Stimulated activated memory B cell treated with anti-CD40 and anti-IgM and Interleukin-4, amounts not matched to agents 10 μg/mL and 1 μg/mL and 100 μg/mL, for 72 hours (primary cell): Measurements from ENCODE around the gene CYP27C1.
A peak's percentile ranks its signal among the peaks of the same experiment; 100 is the strongest.

Source experiments
- ATAC-seq: fragments of 150-1000 bp; cut with Tn5 transposase; 2 replicates; pipeline ENCODE4 v1.10.0; 2021
- H3K27ac Mint-ChIP-seq: one replicate; pipeline ENCODE4 v1.8.0; 2022; ENCODE audit warnings: mild to moderate bottlenecking, mixed read lengths
- H3K27me3 Mint-ChIP-seq: one replicate; pipeline ENCODE4 v1.8.0; 2022; ENCODE audit warnings: mixed read lengths
- H3K36me3 Mint-ChIP-seq: one replicate; pipeline ENCODE4 v1.8.0; 2022; ENCODE audit warnings: mixed read lengths
- H3K4me1 Mint-ChIP-seq: one replicate; pipeline ENCODE4 v1.8.0; 2022; ENCODE audit warnings: mixed read lengths
- H3K4me3 Mint-ChIP-seq: one replicate; pipeline ENCODE4 v1.8.0; 2022; ENCODE audit warnings: mild to moderate bottlenecking, moderate library complexity, mixed read lengths
- H3K9me3 Mint-ChIP-seq: one replicate; pipeline ENCODE4 v1.8.0; 2022; ENCODE audit warnings: mixed read lengths

Gene CYP27C1

GRCh38 chr2:127159543-127159942 lies 60.6 kb downstream of the CYP27C1 start:
- peaks cover 35% of the 10 kb centered on the region for H3K4me1 Mint-ChIP-seq

DNA sequence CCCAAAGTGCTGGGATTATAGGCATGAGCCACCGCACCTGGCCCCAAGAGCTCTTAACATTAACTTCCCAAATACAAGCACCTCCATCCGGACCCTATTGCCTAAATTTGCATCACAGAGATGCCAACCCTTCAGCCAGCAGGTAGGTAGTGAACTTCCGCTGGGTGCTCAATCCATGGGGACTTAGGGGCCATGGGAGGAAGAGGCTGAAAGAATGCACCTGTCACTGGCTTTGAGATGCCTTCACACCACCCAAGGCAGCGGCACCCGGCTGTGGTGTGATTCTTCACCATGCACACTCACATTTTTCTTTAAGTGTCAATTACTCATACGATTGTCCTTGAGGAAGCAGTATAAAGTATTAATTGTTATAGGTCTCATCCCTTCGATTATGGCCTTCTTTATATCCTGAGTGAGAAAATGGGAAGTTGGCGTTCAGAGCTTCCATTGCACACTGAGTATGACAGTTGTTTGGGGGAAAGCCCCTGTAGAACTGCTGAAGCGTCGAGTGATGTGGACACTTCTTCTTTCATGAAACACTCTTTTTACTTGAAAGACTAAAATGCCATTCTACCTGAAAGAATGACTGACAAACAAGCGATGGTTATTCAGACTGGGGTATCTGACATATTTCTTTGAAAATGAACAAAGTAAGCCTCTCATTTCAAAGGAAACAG lies 61.3 kb downstream of the CYP27C1 start:
- no peaks in the 10 kb centered on the region for H3K27me3 Mint-ChIP-seq
- H3K36me3 Mint-ChIP-seq: no peaks in the 10 kb centered on the region
- peak overlapping the region; percentile 61 for H3K27ac Mint-ChIP-seq
- H3K4me1 Mint-ChIP-seq: peaks cover 35% of the 10 kb centered on the region
- H3K4me3 Mint-ChIP-seq: no peak overlapping the region
- no peaks in the 10 kb centered on the region for H3K9me3 Mint-ChIP-seq
- ATAC-seq: peak; percentile 89

More at GRCh38 chr2:127159543-127159942, 60.6 kb downstream of the CYP27C1 start:
- H3K9me3 Mint-ChIP-seq: no peaks in the 10 kb centered on the region
- peak overlapping the region; percentile 61 for H3K27ac Mint-ChIP-seq
- no peaks in the 10 kb centered on the region for H3K36me3 Mint-ChIP-seq
- H3K27me3 Mint-ChIP-seq: no peaks in the 10 kb centered on the region
- no peak for ATAC-seq
- no peak overlapping the region for H3K4me3 Mint-ChIP-seq

DNA sequence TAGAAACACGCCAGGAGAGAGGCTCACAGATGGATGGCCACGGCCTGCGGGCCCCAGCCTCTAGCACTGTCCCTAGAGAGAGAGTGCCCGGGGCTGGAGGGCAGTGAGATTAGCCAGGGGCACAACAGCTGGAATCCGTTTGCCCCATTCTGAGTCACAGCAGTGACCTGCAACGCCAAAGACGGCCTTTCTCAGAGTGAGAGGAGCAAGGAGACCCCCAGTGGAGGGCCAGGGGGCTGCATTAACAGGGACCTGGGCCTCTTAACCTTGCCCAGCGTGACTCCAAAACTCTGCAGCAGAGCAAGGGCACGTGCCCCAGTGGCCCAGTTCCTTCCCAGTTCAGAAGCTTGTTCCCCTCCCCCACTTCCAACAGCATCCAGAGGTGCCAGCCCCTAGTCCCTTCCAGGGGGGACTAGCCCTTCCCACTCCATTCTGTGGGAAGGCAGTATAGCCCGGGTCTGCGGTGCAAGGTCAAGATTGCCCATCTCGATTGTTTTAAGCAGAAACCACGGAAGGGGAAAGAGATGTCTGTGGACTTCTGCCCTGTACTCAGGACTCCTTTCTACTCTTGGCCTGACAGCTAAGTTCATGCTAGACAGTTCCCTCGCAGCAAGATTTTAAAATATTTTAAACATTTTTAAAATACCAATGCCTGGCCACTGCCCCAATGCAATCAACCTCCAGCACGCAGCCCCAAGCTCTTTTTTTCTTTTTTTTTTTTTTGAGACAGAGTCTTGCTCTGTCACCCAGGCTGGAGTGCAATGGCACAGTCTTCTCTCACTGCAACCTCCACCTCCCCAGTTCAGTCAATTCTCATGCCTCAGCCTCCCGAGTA lies 62.2 kb downstream of the CYP27C1 start:
- no peaks in the 10 kb centered on the region for H3K9me3 Mint-ChIP-seq
- H3K36me3 Mint-ChIP-seq: no peaks in the 10 kb centered on the region
- H3K4me3 Mint-ChIP-seq: no peak overlapping the region

DNA sequence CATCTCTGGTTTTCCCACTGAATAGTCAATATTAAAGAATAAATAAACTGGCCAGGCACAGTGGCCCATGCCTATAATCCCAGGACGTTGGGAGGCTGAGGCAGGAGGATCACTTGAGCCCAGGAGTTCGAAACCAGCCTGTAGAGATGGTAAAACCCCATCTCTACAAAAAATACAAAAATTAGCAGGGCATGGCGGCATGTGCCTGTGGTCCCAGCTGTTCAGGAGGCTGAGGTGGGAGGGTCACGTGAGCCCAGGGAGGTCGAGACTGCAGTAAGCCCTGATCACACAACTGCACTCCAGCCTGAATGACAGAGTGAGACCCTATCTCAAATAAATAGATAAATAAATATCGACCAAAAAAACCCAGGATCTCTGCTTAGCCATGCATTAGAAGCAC lies 63.0 kb downstream of the CYP27C1 start:
- no peak for ATAC-seq
- H3K27me3 Mint-ChIP-seq: no peaks in the 10 kb centered on the region
- H3K36me3 Mint-ChIP-seq: no peaks in the 10 kb centered on the region
- H3K4me3 Mint-ChIP-seq: no peak overlapping the region
- no peaks in the 10 kb centered on the region for H3K9me3 Mint-ChIP-seq
- H3K4me1 Mint-ChIP-seq: peaks cover 35% of the 10 kb centered on the region
- H3K27ac Mint-ChIP-seq: peak overlapping the region; percentile 37

More for the DNA sequence above, 62.2 kb downstream of the CYP27C1 start:
- Mint-ChIP-seq H3K4me1 (peaks cover 35% of the 10 kb centered on the region), H3K27ac (peak overlapping the region; percentile 61), H3K27me3 (no peaks in the 10 kb centered on the region)
- ATAC-seq: no peak

GRCh38 chr2:127155947-127156346 lies 64.2 kb downstream of the CYP27C1 start:
- Mint-ChIP-seq H3K4me3 (no peak overlapping the region), H3K4me1 (peaks cover 27% of the 10 kb centered on the region), H3K27ac (no peak overlapping the region)

DNA sequence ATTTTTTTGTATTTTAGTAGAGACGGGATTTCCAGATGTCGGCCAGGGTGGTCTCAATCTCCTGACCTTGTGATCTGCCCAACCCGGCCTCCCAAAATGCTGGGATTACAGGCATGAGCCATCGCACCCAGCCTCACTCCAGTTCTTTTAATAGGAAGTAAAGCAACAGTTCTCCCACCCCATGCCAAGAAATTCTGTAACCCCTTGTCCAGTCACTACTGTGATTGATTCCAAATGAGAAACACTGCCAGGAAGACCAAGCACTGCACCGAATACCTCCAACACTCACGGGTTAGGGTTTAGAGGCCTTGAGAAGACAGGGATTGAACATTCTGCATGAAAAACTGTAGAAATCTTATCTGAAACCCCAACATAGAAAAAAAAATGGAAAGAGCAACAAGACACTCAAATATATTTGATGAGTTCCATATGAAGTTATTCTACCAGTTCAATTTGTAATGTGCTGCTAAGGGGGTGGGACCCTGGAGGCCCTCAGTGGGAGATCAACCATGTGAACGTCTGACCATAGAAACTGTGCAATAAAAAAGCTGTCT lies 65.0 kb downstream of the CYP27C1 start:
- no peaks in the 10 kb centered on the region for H3K36me3 Mint-ChIP-seq
- peaks cover 25% of the 10 kb centered on the region for H3K4me1 Mint-ChIP-seq
- no peaks in the 10 kb centered on the region for H3K9me3 Mint-ChIP-seq
- no peaks in the 10 kb centered on the region for H3K27me3 Mint-ChIP-seq
- no peak for ATAC-seq
- H3K4me3 Mint-ChIP-seq: no peak overlapping the region
- H3K27ac Mint-ChIP-seq: no peak overlapping the region

More at GRCh38 chr2:127155947-127156346, 64.2 kb downstream of the CYP27C1 start:
- H3K36me3 Mint-ChIP-seq: no peaks in the 10 kb centered on the region
- no peaks in the 10 kb centered on the region for H3K9me3 Mint-ChIP-seq
- no peaks in the 10 kb centered on the region for H3K27me3 Mint-ChIP-seq
- no peak for ATAC-seq

DNA sequence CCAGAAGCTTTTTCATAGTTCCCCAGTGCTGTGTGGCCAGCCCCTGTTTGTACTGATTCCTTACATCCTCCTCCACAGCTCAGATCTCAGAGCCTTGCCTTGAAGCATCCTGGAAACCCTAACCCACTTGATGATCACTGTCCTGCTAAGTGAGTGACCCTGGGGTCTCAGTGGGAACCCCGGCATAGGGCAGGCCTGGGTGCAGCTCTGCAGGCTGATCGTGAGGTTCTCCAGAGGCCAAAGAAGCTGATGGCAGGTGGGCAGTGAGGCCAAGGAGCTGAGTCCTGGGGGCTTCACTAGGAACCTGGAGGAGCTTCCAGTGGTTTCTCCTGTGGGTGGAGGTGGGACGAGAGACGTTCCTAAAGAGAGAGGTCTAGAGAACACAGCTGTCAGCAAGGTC lies 65.7 kb downstream of the CYP27C1 start:
- Mint-ChIP-seq H3K27ac (no peak overlapping the region), H3K27me3 (no peaks in the 10 kb centered on the region), H3K9me3 (no peaks in the 10 kb centered on the region), H3K4me1 (peaks cover 24% of the 10 kb centered on the region), H3K4me3 (no peak overlapping the region), H3K36me3 (no peaks in the 10 kb centered on the region)
- ATAC-seq: no peak

DNA sequence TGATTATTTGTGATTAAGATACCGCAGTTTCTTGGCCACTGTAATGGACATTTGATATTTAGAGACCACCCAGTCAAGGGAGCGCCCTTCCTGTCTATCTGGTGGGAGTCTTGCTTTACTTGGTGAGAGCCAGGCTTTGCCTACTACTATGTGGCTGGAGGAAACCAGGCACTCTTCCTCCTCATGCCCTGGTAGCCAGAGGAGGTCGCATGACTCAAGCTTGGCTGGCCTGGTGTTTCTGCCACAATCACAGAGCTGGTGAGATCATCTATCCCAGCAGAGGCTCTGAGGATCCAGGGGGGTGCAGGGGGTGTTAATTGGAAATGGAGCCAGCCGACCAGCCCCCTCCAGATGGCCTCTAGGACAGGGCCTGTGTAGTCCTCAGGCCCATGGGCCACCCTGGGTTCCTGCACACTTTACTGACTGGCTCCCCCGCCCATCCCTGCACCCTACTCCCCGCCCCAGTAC lies 66.4 kb downstream of the CYP27C1 start:
- peak; percentile 31 for ATAC-seq
- peaks cover 17% of the 10 kb centered on the region for H3K4me1 Mint-ChIP-seq
- no peaks in the 10 kb centered on the region for H3K27me3 Mint-ChIP-seq
- H3K4me3 Mint-ChIP-seq: no peak overlapping the region
- H3K36me3 Mint-ChIP-seq: no peaks in the 10 kb centered on the region
- H3K9me3 Mint-ChIP-seq: no peaks in the 10 kb centered on the region
- no peak overlapping the region for H3K27ac Mint-ChIP-seq

DNA sequence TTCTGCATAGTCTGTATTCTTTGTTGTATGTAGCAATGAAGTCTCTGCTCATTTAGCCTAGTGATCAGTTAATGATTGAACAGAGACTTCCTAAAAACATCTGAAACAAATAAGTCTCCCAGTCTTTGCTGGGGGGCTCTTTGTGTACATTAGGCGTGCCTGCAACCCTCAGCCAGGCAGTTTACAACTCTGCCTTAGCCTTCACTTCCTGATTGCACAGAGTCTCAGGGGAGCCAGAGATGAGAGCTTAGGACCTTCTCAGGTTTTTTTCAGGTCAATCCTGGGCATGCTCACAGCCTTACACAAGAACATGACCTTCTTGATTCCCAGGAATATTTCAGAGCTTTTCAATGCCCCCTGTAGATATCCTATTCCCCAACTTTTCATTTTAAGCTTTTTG lies 69.1 kb downstream of the CYP27C1 start:
- Mint-ChIP-seq H3K36me3 (no peaks in the 10 kb centered on the region), H3K27me3 (no peaks in the 10 kb centered on the region), H3K27ac (no peak overlapping the region), H3K9me3 (no peaks in the 10 kb centered on the region), H3K4me3 (no peak overlapping the region), H3K4me1 (no peaks in the 10 kb centered on the region)
- no peak for ATAC-seq

DNA sequence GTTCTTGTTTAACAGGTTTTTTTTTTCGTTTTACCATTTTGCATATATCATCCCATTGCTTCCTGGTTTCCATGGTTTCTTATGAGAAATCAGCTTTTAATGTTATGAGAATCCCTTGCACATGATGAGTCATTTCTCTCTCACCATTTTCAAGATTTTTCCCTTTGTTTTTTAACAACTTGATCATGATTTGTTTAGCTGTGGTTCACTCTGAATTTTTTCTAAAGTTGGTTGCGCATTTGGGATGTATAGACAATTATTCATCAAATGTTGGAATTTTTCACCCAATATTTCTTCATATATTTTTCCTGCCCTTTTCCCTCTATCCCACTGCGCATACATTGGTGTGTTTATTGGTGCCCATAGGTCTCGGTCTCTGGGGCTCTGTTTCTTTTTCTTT lies 70.7 kb downstream of the CYP27C1 start:
- Mint-ChIP-seq H3K9me3 (no peaks in the 10 kb centered on the region), H3K4me1 (no peaks in the 10 kb centered on the region), H3K27me3 (no peaks in the 10 kb centered on the region), H3K4me3 (no peak overlapping the region), H3K27ac (no peak overlapping the region), H3K36me3 (no peaks in the 10 kb centered on the region)
- no peak for ATAC-seq

DNA sequence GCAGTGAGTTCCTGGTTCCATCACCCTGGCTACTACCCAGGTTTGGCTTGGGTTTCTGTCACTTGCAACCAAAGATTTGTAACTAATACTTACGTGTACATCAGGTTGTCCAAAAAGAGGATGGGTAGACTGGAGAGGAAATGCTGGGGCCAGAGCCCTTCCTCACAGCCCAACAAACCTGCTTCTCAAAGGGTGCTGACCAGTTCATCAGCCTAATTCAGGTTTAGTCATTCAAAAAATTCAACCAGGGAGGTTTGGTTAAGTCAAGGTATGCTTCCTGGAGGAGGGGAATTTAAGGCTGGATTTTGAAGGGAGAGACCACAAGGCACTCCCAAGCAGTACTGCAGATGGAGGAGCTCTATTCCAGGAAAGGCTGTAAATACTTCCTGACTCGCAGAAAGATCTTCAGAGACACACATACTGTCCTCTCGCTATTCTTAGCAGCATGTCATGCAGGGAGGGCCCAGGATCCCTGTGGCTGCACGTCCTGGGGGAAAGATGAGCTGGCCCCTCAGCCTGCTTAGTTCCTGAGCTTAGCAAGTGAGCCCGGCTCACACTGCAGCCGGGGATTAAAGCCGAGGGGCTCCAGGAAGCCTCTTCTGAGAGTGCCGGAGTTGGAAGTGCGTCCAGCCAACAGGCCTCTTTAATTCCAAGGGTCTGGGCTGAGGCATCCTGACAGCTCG lies 73.1 kb downstream of the CYP27C1 start:
- Mint-ChIP-seq H3K4me1 (no peaks in the 10 kb centered on the region), H3K36me3 (no peaks in the 10 kb centered on the region), H3K27me3 (no peaks in the 10 kb centered on the region), H3K4me3 (no peak overlapping the region), H3K9me3 (no peaks in the 10 kb centered on the region), H3K27ac (no peak overlapping the region)
- ATAC-seq: no peak

DNA sequence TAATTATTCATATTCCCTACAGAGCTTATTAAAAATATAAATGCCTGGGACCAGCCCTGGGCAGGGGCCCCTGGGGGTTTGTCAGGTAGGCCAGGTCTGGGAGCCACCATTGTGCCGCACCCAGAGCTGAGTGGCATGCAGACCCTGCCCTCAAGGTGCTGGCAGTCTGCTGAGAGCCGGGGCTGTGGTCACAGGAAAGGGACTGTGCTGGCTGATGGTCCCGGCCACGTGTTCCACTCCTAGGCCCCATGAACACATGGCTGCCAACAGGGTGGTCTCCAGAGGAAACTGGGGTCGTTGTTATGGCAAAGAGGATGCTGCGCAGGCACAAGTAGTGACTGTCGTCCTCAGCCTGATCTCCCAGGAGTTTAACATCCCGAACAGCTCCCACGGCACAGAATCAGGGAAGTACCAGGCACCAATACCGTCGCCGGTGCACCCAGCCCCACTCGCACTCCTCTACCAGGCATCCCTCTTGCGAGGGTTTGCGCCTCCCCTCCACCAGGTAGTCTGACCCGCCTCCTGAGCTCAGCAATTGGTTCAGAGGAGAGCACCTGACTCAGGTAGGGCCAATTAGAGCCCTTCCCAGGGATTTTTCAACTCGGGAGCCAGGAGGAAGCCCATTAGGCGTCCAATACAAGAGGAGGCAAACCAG lies 73.9 kb downstream of the CYP27C1 start:
- no peaks in the 10 kb centered on the region for H3K4me1 Mint-ChIP-seq
- no peaks in the 10 kb centered on the region for H3K36me3 Mint-ChIP-seq
- no peak for ATAC-seq
- no peaks in the 10 kb centered on the region for H3K9me3 Mint-ChIP-seq
- H3K4me3 Mint-ChIP-seq: no peak overlapping the region
- no peak overlapping the region for H3K27ac Mint-ChIP-seq
- H3K27me3 Mint-ChIP-seq: no peaks in the 10 kb centered on the region

DNA sequence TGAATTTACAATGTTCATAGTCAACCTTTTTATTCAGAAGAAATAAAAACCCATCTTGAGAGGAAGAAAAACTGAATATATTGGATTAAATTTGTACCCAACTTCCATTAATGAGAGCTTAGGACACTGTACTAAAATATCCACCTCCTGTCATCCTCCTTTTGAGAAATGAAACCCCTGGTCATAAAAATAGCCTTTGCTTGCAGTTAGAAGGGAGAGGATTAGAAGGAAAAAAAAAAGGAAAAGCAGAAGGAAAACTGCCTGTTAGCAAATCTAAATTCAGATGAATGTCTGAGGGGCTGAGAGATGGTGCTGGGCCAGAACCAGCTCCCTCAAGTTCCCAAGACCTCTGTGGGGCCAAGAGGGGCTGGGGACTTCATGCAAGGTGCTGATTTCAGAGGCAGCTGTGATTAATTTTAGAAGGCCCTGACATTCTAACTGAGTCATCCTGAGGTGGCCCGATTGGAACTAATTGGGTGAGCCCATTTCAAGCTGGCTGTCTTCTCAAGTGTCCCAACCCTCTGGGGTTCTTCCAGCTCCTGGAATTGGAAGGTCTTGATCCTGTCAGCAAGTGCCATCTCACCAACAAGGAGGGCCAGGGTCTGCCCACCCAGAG lies 74.7 kb downstream of the CYP27C1 start:
- Mint-ChIP-seq H3K4me3 (no peak overlapping the region), H3K27me3 (no peaks in the 10 kb centered on the region), H3K36me3 (no peaks in the 10 kb centered on the region), H3K4me1 (peaks cover 3% of the 10 kb centered on the region), H3K9me3 (no peaks in the 10 kb centered on the region), H3K27ac (no peak overlapping the region)
- ATAC-seq: no peak
